ENCODE measurements around the gene PLCG2.
"Not testable (repeated sequence)": the region's sequence is repeated elsewhere in the genome, so short reads cannot be mapped to it uniquely, and the experiment has no call there.

Gene PLCG2

DNA sequence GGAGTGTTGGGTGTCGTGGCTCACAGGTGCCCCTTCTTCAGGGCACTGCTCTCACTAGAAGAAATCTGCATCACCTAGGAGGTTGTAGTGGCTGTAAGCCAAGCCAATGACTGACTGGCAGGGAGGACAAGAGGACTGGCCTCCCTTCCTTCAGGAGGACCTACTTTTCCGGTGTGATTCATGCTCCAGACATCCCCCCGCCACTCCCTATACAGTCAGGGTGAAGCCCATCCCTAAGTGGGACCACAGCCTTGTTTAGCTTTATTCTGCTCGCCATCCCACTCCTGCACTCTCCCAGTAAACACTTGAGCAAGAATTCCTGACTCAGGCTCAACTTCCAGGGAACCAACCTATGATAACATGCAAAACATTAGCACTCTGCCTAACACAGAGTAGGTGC lies 67.0 kb downstream of the PLCG2 start:
- no peak for DNase-seq

DNA sequence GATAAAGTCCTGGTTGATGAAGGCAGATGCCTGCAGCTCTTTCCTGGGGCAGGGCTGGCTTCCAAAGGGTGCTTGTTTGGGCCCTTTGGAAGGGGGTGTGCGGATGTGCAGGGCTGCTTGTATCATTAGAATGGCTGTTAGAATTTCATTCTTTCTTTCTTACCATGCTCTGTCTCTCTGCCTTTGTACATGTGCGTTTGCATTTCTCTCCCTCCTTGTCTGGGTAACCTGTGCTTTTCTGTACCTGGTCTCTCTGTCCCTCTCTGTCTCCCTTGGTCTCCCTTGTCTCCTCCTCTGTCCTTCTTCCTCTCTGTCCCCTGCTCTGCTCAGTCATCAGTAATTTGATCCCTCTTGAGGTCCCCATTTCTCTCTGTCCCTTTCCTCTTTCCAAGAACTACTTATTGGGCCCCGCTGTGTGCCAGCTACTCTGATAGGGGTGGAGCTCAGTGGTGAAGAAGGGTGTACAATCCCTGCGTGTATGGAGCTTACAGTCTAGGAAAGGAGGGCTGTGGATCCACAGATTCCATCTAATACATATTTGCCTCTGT lies 69.3 kb downstream of the PLCG2 start:
- no peak for DNase-seq

DNA sequence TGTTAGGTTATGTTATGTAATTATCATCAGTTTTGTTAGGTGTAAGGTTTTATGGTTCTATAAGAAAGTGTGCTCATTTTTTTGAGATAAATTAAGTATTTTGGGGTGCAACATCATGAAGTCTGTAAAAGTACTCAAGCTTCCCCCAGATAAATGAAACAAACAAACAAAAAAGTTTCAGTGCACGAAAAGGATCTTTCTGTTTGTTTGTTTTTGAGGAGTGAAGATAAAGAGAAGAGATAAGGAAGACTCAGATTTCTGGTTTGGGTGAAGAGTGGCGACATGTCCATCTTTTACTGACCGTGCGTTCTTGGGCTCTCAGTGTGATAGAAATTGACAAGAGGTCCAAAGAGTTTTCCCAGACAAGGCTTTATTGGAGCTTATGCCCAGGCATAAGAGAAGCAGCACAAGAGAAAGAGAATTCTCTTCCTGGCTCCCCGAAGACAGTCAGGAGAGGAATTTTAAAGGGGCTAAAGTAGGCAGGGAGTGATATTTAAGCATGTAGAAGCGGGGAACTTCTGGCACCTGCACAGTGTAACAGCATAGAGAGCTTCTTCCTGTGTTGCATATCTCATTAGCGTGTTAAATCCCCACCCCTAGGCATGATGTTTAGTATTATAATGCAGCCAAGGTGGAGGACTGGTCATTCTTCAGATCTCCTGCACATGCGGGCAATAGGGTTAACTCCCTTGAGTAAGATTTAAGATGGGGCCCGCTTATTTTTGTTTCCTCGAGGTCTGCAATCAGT lies 71.3 kb downstream of the PLCG2 start:
- DNase-seq: no peak

DNA sequence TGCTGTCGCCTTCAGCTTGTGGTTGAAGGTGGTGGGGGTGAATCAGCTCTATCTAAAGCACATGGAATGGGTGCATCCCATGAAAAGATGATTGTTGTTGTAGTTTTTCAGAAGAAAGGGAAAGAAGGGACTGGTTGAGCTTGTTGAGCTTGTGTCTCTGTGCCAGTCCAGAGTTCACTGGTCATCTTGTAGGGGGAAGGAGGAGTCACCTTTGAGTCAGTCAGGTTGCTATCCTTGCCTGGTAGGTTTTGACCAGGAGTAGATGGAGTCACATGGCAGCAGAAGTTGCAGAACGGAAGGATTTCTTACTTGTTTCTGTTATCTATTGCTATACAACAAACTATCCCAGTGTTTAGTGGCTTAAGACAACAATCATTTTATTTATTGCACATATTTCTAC lies 73.3 kb downstream of the PLCG2 start:
- DNase-seq: no peak

DNA sequence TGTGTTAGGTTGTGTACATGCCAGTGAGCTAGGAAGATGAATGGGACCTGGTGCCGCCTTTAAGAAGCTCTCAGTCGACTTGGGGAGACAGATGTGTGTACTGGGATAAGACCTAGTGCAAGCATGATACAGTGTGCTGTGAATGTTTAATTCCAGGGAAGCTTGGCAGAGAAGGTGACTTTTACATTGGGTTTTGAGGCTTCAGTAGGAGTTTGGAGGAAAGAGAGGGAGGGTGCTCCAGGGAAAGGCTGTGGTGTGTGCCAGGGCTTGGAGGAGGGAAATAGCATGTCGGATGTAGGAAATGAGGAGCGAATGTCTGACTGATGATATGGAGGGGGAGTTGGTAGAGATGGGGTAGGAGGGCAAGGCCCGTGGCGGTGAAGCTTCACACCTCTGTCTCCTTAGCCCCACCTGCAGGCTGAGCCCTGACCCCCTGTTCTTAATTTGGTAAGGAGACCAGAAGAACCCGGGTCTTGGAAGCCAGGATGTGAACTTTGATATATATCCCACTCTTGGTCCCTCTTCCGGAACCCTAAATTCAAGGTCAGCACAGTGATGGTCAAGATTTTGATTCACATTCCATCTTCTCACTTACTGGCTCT lies 76.6 kb downstream of the PLCG2 start:
- no peak for DNase-seq

DNA sequence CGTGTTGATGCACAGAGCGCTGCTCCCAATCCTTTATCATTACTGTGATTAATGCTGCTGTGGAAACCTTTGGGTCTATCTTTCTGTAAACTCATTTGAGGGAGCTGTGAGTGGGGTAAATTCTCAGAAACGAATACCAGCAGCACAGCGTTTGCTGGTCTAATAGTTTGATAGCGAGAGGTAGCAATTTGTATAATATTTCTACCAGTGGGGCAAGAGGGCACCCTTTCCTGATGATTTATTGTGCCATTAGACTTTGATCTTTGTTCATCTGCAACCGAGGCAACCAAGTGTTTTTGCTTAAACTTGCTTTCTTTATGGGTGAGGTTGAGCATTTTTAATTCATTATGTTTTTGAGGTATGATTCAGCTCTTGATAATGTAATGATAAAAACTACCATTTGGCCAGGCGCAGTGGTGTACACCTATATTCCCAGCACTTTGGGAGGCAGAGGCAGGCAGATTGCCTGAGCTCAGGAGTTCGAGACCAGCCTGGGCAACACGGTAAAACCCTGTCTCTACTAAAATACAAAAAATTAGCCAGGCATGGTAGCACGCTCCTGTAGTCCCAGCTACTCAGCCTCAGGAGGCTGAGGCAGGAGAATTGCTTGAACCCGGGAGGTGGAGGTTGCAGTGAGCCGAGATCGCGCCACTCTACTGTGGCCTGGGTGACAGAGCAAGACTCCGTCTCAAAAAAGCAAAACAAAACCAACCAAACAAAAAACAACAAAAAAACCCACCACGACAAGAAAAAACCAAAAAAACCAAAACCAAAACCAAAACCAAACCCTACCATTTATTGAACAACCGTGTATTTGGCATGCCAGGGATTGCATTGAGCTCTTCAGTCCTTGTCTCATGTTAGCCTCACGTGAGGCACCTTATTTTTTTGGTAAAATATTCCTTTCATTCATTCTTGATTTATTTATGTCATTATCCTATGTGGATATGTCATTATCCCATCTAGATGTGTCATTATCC lies 81.5 kb downstream of the PLCG2 start:
- no peak for DNase-seq

DNA sequence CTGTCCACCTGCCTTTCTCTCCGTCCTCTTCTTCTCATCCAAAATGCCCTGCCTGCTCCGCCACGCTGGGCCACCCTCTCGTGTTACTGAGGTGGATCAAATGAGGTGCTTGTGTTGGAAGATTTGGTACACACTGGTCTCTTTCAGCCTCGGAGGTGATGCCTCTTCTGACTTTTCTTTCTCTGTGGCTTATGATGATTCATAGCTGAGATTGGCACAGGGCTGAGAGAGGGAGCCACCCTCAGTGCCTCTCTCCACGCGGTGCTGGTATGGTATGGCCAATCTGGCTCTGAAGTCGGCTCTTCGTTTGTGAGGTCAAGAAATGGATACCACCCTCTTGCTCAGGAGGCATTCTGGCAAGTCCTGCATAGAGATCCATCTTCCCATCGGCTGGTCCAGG lies 82.4 kb downstream of the PLCG2 start:
- no peak for DNase-seq

DNA sequence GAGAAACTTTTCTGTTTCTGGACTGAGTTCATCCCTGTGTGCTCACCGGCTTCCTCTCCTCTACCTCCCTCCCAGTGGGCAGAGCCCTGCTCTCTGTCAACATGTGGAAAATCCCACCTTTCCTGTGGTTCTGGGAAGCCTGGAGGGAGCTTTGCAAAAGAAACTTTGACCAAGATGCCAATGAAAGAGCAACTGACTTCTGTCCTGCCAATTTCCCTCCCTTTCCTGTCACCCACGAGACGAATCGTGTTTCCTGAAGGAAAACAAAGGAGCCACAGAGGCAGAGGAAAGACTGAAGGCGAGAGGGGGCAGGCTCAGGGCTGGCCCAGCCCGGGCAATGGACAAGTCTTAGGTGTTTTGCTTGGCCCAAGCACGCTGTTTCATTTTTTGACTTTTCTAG lies 82.8 kb downstream of the PLCG2 start:
- DNase-seq: no peak

DNA sequence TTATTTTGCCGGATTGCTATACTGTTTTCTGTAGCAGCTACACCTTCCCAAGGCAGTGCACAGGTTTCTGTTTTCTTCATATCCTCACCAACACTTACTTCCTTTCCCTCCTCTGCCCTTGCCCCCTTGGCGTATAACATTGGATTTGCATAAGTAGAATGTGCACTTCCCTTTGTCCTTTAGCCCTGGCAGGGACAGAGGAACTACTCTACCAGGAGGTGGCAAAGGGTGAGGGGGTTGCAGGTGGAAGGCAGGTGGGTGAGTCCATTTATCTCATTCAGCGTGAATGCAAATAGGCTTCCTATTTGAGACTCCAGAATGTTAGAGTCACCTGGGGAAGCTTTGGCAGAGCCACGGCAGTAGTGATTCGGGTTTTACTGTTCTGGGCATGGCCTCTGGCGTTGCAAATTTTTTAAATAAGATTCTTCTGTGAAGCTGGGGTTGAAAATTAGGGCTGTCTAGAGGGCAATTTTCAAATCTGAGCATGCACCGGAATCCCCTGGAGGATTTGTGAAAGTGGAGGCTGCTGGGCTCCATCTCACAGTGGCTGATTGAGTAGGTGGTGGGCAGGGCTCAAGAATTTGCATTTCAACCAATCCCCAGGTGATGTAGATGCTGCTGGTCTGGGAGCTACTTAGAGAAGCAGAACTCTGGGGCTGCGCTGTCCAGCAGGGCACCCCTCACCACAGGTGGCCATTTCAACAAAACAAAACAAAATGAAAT lies 84.7 kb downstream of the PLCG2 start:
- no peak for DNase-seq

DNA sequence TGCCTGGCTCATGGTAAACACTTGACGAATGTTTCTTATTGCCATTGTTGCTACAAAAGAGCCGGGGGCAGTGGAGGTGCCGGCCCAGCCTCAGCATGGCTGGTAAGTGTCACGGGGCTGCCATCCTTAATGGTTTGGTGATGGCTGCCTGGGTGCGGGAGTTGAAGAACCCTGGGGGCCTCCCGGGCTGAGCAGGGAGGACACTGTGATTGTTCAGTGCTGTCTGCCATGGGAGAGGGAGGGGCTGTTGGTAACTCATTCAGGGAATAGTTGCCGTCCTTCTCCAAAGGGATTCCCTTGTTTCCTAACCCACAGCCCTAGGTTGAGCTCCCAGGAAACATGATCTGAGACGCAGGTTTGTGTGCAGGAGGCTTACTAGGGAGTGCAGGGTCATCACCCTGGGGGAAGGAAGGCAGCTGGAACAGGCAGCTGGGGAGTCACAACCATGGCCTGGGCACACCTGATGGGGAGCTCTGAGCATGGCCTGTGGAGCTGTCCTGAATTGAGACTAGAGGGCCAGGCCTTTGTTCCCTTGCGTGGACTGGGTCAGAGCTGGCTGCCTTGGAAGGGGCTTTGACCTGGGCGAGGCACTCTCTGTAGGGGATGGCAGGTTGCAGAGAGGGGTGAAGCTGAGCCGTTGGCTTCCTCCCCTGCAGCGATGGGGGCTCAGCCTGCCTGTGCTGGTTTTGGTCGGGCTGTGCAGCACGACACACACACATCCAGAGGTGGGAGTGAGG lies 85.7 kb downstream of the PLCG2 start:
- peak; percentile 20 for DNase-seq

DNA sequence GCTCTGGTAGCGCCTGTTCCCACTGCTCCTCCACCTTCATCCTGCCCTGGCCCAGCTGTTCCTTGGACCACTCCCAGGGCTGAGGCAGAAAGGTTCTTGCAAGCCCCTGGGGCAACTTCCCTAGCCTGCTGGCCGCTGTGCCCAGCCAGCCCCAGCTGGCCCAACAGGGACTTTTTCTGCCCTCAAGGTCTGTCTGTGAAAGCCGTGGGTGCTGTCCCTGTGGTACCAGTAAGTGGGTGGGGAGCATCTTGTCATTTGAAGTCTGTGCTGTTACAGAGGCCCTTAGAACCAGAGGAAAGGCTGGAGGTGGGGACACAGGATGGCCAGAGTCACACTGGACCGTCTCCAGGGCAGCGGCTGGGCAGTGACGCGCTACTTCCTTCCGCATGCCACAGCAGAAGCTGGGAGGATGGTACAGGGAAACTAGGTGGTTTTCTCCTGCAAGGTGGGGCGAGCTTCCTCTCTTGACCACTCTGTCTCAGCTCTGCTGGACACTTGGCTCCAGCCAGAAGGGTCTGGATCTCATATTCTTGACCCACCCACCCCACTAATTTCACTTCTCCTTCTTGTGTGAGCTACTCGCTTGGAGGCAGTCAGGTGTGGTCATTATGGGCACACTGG lies 87.8 kb downstream of the PLCG2 start:
- peak; percentile 10 for DNase-seq

DNA sequence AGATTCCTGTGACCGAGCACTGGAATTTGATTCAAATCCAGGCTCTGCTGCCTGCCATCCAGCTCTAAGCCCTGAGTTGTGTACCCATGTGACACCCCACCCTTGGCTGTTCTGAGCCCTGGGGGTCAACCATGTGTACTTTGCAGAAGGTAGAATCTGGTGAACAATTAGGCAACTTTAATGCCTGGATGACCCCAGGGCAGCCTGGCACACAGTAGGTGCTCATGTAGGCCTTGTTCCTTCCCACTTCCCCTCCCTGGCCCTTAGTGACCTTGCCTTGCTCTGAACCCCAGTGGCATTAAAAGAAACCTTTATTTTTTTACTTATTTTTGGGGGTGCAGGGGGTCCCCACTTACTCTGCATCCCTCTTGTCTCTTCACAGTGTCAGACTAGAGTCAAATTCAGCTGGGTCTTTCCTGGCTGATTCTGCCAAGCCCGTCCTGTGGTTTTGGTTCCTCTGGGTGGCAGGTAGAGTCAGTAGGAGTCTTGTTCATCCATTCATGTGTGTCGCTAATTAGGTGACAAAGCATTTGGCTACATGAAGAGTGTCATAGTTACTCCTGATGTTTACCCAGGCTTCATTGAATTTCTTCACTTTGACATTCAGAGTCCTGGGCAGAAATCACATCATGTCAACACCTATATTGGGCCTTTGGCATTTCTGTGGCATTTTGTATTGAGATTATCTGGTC lies 89.1 kb downstream of the PLCG2 start:
- no peak for DNase-seq

DNA sequence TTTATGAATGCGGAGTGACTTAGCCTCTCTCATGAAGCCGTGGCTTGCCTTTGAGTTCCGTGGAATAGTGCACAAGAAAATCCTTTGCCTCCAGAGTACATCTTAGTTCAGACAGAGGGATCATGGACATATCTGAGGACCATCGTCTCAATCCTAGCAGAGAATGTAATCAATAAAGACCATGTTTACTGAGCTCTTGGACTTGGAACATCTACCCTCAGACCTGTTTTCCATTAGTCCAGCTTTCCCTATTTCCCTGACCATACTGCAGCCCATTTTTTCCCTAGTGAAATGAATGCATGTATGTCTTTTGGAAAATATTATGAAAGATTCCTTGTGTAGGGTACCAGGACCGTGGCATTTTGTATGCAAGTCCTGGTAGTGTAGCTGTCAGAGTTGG lies 90.2 kb downstream of the PLCG2 start:
- no peak for DNase-seq

DNA sequence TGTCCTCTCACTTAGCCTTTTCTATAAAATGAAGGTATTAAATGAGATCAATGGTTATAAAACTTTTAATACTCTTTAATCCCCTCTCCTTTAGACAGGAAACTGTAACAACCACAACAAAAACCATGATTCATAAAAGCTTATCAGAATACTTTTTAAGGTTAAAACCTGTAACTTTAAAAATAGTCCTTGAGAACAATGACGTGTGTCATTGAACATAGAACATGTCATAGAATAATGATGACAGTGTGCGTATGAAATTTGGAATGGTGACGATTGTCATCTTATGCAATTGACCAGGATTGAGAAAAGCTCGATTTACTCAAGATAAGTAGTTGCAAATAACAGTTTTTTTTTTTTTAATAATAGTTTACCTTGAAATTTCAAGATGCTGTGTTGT lies 94.1 kb downstream of the PLCG2 start:
- DNase-seq: no peak

DNA sequence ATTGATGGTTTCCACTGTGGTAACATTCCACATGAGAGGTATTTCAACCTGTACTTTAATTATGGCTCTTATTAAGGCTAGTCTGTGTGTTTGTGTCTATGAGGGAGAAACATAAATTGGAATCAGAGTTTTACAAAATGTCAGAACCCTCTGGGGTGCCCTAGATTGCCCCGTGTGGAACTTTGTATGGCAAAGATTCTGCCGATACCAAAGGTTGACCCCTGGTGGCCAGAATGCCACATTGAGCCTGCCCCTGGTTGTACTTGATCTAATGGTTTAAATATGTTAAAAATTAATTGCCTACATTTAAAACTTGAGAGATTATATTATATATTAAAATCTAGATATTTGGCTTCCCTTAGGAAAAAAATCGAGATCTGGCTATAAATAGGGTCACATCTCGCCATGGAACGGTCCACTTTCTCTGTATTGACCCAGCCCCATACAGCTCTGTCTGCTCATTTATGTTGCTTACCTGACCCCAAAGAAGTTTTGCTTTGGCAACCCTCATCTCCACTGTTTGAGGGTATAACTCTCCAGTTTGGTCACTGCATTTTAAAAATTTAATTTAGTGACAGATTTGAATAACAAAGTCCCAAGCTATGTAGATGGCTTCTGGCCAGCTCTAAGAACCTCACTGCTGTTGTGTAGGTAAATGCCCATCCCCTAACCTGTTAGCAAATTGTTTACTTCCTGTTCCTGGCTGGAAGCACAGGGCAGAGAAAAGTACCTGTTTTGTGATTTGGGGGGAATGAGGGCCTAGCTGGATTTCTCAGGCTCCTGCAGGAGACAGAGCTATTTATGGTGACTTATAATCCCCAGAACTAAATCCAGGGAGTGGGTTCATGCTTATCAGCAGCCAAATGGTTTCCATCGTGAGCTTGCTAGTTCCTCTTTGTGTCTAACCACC lies 95.0 kb downstream of the PLCG2 start:
- DNase-seq: peak; percentile 17

DNA sequence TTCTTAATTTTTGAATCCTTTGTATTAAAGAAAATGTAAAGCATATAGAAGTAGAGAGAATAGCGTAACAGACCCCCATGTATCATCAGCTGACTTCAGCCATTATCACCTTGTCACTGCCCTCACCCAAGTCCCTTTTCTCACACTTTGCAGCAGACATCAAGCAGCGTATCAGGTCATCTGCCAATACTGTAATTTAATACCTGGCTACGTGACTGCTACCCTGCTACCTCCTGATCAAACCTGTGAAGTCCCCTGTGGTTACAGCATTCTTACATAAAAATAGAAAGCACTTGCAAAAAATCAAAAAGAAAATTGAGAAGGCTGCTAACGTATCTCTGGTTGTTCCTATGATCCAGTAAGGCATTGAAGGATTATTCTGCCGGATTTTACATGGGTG lies 96.4 kb downstream of the PLCG2 start:
- no peak for DNase-seq

DNA sequence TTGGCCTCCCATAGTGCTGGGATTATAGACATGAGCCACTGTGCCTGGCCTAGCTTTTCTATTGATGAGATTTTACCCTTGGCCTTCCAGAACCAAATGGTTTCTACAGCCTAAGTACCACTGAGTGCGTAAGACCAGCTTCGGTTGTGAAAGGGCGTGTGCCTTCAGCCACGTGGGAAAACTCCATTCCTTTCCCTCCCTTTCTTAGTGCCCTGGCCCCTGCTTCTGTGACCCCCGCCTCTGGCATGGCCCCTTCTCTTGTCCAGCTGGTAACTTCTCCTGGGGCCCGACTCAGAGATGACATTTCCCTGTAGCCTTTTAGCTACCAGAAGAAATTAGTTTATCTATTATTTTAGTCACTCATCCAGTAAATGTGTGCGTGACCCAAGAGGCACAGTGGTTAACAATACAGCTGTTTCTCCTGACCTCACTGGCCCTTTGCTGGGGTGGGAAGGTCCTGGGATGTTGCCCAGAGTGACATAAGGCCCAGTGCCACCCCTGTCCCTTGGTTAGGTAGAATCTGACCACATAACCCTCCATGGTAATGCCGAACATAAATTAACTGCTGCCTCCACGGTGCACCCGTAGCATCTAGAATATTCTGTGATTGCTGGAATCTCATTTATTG lies 97.3 kb downstream of the PLCG2 start:
- no peak for DNase-seq

DNA sequence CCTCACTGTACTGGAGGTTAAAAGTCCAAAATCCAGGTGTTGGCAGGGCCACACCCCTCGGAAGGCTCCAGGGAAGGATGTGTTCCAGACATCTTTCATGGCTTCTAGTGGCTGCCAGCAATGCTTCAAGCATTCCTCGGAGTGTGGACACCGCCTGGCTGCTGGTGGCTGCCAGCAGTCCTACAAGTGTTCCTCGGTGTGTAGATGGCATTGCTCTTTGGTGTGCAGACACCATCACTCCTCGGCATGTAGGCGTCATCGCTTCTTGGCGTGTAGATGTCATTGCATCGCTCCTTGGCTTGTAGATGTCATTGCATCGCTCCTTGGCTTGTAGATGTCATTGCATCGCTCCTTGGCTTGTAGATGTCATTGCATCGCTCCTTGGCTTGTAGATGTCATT lies 98.4 kb downstream of the PLCG2 start:
- DNase-seq: not testable (repeated sequence)

DNA sequence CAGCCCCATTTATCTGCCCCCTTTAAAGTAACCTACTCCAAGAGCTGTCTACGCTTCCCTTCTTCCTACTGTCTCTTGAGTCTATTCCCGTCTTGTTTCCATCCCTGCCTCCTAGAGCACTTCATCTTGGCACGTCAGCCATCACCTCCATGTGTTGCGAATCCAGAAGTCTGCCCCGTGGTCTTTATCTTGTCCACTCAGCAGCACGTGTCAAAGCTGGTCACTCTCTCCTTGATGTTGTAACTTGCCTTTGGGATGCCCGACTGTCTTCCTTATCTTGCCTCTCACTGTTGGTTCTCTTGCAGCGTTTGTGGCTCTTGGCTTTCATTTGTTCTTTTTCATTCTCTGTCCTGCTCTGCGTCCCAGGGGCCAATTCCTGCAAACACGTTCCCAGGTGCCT lies 99.4 kb downstream of the PLCG2 start:
- no peak for DNase-seq
